Measurements from ENCODE around the gene NHERF2.
"Not testable (repeated sequence)": the region's sequence is repeated elsewhere in the genome, so short reads cannot be mapped to it uniquely, and the experiment has no call there.

The NHERF2 gene

GRCh38 chr16:2009164-2009711 lies 17.5 kb upstream of the NHERF2 start:
- Histone ChIP-seq H3K27me3 (ENCODE audit: insufficient read depth, low read length) (no peaks in the 10 kb centered on the region), H3K4me3 (ENCODE audit: low read length) (peak overlapping the region; percentile 96), H3K4me1 (ENCODE audit: insufficient read depth, low read length) (peaks cover 17% of the 10 kb centered on the region; the same call in 1 of the 2 replicates), H3K27ac (ENCODE audit: low read depth, low read length) (peak overlapping the region; percentile 73; the same call in 1 of the 2 replicates), H3K9me3 (ENCODE audit: insufficient read depth, low read depth, low read length) (no peaks in the 10 kb centered on the region), H3K9ac (ENCODE audit: low read depth, low read length) (peak overlapping the region; percentile 92), H3K36me3 (ENCODE audit: insufficient read depth, low read length) (peaks cover 7% of the 10 kb centered on the region)
- under 1% methylated on average over 55 of the region's 55 CpGs for WGBS

DNA sequence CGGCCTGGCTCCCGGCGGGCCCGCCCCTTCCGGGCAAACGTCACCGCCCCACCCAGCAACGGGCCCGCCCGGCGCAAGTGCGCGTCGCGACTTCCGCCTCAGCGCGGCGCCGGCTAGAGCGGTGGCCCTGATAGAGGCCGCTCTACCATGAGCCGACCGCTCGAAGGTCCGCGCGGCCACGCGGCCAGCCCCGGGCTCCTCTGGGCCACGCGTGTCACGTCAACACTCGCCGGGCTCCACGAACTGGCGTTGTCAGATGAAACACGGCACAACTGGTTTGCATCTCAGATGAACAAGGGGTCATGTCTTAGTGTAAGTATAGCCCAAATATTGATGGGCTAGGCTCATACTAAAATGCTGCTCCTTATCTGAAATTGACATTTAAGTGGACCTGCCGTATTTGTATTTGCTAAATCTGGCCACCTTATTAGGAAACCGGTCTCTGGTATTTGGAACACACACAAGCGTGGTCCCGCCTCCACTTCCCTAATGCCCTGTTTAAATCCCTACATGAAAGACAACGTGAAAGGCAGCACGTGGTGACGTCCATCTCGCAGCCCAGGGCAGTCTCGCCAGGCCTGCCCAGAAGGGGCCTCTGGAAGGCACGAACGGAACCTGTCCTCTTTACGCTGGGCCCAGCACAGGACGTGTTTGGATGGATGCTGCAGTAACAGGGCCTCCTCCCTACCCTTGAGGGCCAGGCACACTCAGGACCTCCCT lies 16.8 kb upstream of the NHERF2 start, which contains the start of gene ZNF598:
Gene ZNF598, minus strand, starts transcription at position 31 of the 720 bp plus-strand sequence.
- H3K4me3 ChIP-seq (ENCODE audit: low read length), result peak within 1 kb of the TSS; percentile 96
- peak within 1 kb of the TSS; percentile 92 for H3K9ac ChIP-seq (ENCODE audit: low read depth, low read length)
- peaks cover 7% of the 10 kb centered on the region for H3K36me3 ChIP-seq (ENCODE audit: insufficient read depth, low read length)
- H3K27ac ChIP-seq (ENCODE audit: low read depth, low read length), result peak within 1 kb of the TSS; percentile 81
- no peaks in the 10 kb centered on the region for H3K27me3 ChIP-seq (ENCODE audit: insufficient read depth, low read length)
- H3K4me1 ChIP-seq (ENCODE audit: insufficient read depth, low read length), result peaks cover 14% of the 10 kb centered on the region; the same call in 1 of the 2 replicates
- no peaks in the 10 kb centered on the region for H3K9me3 ChIP-seq (ENCODE audit: insufficient read depth, low read depth, low read length)
- 4% methylated on average over 52 of the region's 52 CpGs for WGBS

DNA sequence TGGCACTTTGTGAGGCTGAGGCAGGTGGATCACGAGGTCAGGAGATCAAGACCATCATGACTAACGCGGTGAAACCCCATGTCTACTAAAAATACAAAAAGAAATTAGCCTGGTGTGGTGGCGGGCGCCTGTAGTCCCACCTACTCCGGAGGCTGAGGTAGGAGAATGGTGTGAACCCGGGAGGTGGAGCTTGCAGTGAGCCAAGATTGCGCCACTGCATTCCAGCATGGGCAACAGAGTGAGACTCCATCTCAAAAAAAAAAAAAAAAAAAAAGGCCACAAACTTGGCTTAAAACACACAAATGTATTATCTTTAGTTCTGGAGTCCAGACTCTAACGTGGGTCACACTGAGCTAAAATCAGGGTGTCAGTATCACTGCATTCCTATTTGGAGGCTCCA lies 15.0 kb upstream of the NHERF2 start:
- H3K27me3 ChIP-seq (ENCODE audit: insufficient read depth, low read length); H3K36me3 ChIP-seq (ENCODE audit: insufficient read depth, low read length); H3K9me3 ChIP-seq (ENCODE audit: insufficient read depth, low read depth, low read length); H3K4me3 ChIP-seq (ENCODE audit: low read length); H3K9ac ChIP-seq (ENCODE audit: low read depth, low read length); H3K27ac ChIP-seq (ENCODE audit: low read depth, low read length): not testable (repeated sequence)
- WGBS, result 90% methylated on average over 9 of the region's 9 CpGs
- peaks cover 14% of the 10 kb centered on the region; the same call in 1 of the 2 replicates for H3K4me1 ChIP-seq (ENCODE audit: insufficient read depth, low read length)

GRCh38 chr16:2013527-2013926 lies 13.2 kb upstream of the NHERF2 start:
- Histone ChIP-seq H3K36me3 (ENCODE audit: insufficient read depth, low read length) (no peaks in the 10 kb centered on the region), H3K27me3 (ENCODE audit: insufficient read depth, low read length) (peaks cover 10% of the 10 kb centered on the region), H3K4me3 (ENCODE audit: low read length) (no peak overlapping the region), H3K9me3 (ENCODE audit: insufficient read depth, low read depth, low read length) (no peaks in the 10 kb centered on the region), H3K4me1 (ENCODE audit: insufficient read depth, low read length) (peaks cover 7% of the 10 kb centered on the region; the same call in 1 of the 2 replicates), H3K27ac (ENCODE audit: low read depth, low read length) (no peak overlapping the region), H3K9ac (ENCODE audit: low read depth, low read length) (no peak overlapping the region)
- WGBS, result 95% methylated on average over 15 of the region's 15 CpGs

- no peaks in the 10 kb centered on the region for H3K36me3 ChIP-seq (ENCODE audit: insufficient read depth, low read length)
- no peak overlapping the region for H3K9ac ChIP-seq (ENCODE audit: low read depth, low read length)
These were observed 11.4 kb upstream of the NHERF2 start for GRCh38 chr16:2015117-2015946.

DNA sequence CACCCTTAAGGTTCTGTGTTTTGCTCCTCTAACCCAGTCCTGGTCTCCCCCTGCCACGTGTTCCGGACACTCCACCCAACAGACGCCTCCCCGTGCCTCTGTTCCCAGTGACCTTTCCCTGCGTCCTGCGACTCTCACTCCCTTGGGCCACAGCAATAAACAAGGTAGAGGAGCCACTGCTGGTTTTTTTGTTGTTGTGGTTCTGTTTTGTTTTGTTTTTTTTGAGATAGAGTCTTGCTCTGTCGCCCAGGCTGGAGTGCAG lies 10.8 kb upstream of the NHERF2 start:
- H3K9ac ChIP-seq (ENCODE audit: low read depth, low read length), result no peak overlapping the region
- H3K27me3 ChIP-seq (ENCODE audit: insufficient read depth, low read length), result peaks cover 33% of the 10 kb centered on the region
- no peak overlapping the region for H3K4me3 ChIP-seq (ENCODE audit: low read length)
- 94% methylated on average over 7 of the region's 7 CpGs for WGBS
- H3K9me3 ChIP-seq (ENCODE audit: insufficient read depth, low read depth, low read length), result no peaks in the 10 kb centered on the region
- no peak overlapping the region for H3K27ac ChIP-seq (ENCODE audit: low read depth, low read length)
- no peaks in the 10 kb centered on the region for H3K36me3 ChIP-seq (ENCODE audit: insufficient read depth, low read length)
- H3K4me1 ChIP-seq (ENCODE audit: insufficient read depth, low read length), result no peaks in the 10 kb centered on the region

More at GRCh38 chr16:2015117-2015946, 11.4 kb upstream of the NHERF2 start:
- Histone ChIP-seq H3K27ac (ENCODE audit: low read depth, low read length) (no peak overlapping the region), H3K9me3 (ENCODE audit: insufficient read depth, low read depth, low read length) (no peaks in the 10 kb centered on the region), H3K27me3 (ENCODE audit: insufficient read depth, low read length) (peaks cover 28% of the 10 kb centered on the region), H3K4me3 (ENCODE audit: low read length) (no peak overlapping the region), H3K4me1 (ENCODE audit: insufficient read depth, low read length) (0 out of 2 replicates have a peak, but pooled peaks cover 3% of the 10 kb centered on the region)
- WGBS, result 93% methylated on average over 23 of the region's 24 CpGs

DNA sequence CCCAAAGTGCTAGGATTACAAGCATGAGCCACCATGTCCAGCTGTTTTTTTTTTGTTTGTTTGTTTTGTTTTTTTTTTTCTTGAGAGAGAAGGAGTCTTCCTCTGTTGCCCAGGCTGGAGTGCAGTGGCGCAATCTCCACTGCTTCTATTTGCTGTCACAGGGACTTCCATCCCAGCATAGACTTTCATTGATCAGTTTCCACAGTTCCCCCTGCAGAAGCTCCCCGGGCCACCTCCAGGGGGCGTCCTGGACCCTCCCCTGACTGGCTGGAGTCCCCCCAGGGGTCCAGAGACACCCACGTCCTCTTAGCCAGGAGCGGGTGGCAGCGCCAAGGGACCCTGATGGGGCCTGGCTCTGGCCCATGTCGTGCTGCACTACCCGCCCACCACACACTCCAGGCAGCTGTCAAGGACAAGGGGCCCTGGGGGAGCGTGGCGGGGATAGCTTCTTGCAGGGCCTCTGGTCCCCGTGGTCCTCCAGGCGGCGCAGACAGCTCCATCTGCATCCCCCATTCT lies 10.2 kb upstream of the NHERF2 start:
- peaks cover 39% of the 10 kb centered on the region for H3K27me3 ChIP-seq (ENCODE audit: insufficient read depth, low read length)
- no peak overlapping the region for H3K27ac ChIP-seq (ENCODE audit: low read depth, low read length)
- no peaks in the 10 kb centered on the region for H3K36me3 ChIP-seq (ENCODE audit: insufficient read depth, low read length)
- H3K9me3 ChIP-seq (ENCODE audit: insufficient read depth, low read depth, low read length), result no peaks in the 10 kb centered on the region
- H3K9ac ChIP-seq (ENCODE audit: low read depth, low read length), result no peak overlapping the region
- H3K4me1 ChIP-seq (ENCODE audit: insufficient read depth, low read length), result no peaks in the 10 kb centered on the region
- WGBS, result 58% methylated on average over 13 of the region's 13 CpGs
- H3K4me3 ChIP-seq (ENCODE audit: low read length), result no peak overlapping the region

- Histone ChIP-seq H3K4me1 (ENCODE audit: insufficient read depth, low read length) (no peaks in the 10 kb centered on the region), H3K9ac (ENCODE audit: low read depth, low read length) (peak within 1 kb of the TSS; percentile 44; the same call in 1 of the 2 replicates), H3K4me3 (ENCODE audit: low read length) (peak within 1 kb of the TSS; percentile 48), H3K9me3 (ENCODE audit: insufficient read depth, low read depth, low read length) (no peaks in the 10 kb centered on the region), H3K36me3 (ENCODE audit: insufficient read depth, low read length) (no peaks in the 10 kb centered on the region), H3K27ac (ENCODE audit: low read depth, low read length) (no peak within 1 kb of the TSS), H3K27me3 (ENCODE audit: insufficient read depth, low read length) (peaks cover 57% of the 10 kb centered on the region)
- WGBS, result 6% methylated on average over 33 of the region's 33 CpGs
These were observed 7.2 kb upstream of the NHERF2 start, which contains the start of gene NPW for GRCh38 chr16:2019518-2019920. Gene NPW (plus strand): TSS chr16:2019785.

DNA sequence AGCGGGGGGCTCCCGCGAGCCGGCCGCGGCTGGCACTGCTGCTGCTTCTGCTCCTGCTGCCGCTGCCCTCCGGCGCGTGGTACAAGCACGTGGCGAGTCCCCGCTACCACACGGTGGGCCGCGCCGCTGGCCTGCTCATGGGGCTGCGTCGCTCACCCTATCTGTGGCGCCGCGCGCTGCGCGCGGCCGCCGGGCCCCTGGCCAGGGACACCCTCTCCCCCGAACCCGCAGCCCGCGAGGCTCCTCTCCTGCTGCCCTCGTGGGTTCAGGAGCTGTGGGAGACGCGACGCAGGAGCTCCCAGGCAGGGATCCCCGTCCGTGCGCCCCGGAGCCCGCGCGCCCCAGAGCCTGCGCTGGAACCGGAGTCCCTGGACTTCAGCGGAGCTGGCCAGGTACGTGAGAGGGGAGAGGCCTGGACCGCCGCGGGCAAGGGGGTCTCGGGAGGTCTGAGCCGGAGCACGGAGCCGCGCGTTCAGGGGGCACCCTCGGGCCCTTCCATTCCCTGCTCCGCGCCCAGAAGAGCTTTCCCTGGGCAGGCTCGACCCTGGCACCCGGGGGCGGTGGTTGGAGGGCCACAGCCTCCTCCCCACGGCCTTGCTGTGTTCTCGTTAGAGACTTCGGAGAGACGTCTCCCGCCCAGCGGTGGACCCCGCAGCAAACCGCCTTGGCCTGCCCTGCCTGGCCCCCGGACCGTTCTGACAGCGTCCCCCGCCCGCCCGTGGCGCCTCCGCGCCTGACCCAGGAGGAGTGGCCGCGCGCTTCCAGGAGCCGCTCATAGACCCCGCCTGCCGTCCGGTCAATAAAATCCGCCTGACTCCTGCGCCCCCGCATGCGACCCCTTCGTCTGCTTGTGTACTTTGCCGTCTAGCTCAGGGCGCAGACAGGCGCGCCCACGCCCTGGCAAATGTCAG lies 6.5 kb upstream of the NHERF2 start:
- H3K9ac ChIP-seq (ENCODE audit: low read depth, low read length), result peak overlapping the region; percentile 44; the same call in 1 of the 2 replicates
- peak overlapping the region; percentile 48 for H3K4me3 ChIP-seq (ENCODE audit: low read length)
- 3% methylated on average over 96 of the region's 96 CpGs for WGBS
- no peaks in the 10 kb centered on the region for H3K36me3 ChIP-seq (ENCODE audit: insufficient read depth, low read length)
- no peak overlapping the region for H3K27ac ChIP-seq (ENCODE audit: low read depth, low read length)
- H3K4me1 ChIP-seq (ENCODE audit: insufficient read depth, low read length), result no peaks in the 10 kb centered on the region
- H3K27me3 ChIP-seq (ENCODE audit: insufficient read depth, low read length), result peaks cover 61% of the 10 kb centered on the region
- no peaks in the 10 kb centered on the region for H3K9me3 ChIP-seq (ENCODE audit: insufficient read depth, low read depth, low read length)

DNA sequence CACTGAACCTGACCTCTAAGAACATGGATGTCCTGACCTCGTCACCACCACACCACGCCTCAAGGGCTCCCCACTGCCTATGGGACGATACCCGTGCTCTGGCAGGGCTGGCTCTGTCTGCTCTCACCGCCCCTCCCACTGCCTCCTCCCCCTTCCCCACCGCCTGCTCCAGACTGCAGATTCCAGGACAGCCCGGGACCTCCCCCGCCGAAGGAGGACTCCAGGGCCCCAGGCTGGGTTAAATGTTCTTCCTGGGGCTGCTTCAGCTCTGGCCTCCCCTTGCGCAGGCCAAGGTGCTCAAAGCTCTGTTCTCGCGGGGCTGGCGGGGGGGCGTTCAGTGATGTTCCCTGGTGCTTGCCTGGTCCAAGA lies 4.0 kb upstream of the NHERF2 start:
- whole genome bisulfite sequencing, result 2% methylated on average over 14 of the region's 14 CpGs

More for the DNA sequence above, 4.0 kb upstream of the NHERF2 start:
- no peak overlapping the region for H3K27ac ChIP-seq (ENCODE audit: low read depth, low read length)
- no peaks in the 10 kb centered on the region for H3K9me3 ChIP-seq (ENCODE audit: insufficient read depth, low read depth, low read length)
- no peaks in the 10 kb centered on the region for H3K4me1 ChIP-seq (ENCODE audit: insufficient read depth, low read length)
- H3K36me3 ChIP-seq (ENCODE audit: insufficient read depth, low read length), result no peaks in the 10 kb centered on the region
- H3K27me3 ChIP-seq (ENCODE audit: insufficient read depth, low read length), result peaks cover 77% of the 10 kb centered on the region
- H3K4me3 ChIP-seq (ENCODE audit: low read length), result peak overlapping the region; percentile 58
- H3K9ac ChIP-seq (ENCODE audit: low read depth, low read length), result no peak overlapping the region

Measured in HUES64 (cell line).